Measurements from ENCODE around the gene ESR1.
"Not testable (repeated sequence)": the region's sequence is repeated elsewhere in the genome, so short reads cannot be mapped to it uniquely, and the experiment has no call there.

ESR1 gene

GRCh38 chr6:151899796-151900195, 92.3 kb downstream of the ESR1 start:
- not testable (repeated sequence) for H3K27me3 ChIP-seq (ENCODE audit: control insufficient read depth in 1 of 2, insufficient read depth in 2 of 2, low read length in 2 of 2); H3K4me3 ChIP-seq (ENCODE audit: low read depth in 1 of 2, low read length in 2 of 2); H3K9me3 ChIP-seq (ENCODE audit: low read length); H3K36me3 ChIP-seq (ENCODE audit: insufficient read depth, low read length); H3K9ac ChIP-seq (ENCODE audit: low read length); H3K4me1 ChIP-seq (ENCODE audit: insufficient read depth, low read length); H3K27ac ChIP-seq (ENCODE audit: low read depth, low read length)

DNA sequence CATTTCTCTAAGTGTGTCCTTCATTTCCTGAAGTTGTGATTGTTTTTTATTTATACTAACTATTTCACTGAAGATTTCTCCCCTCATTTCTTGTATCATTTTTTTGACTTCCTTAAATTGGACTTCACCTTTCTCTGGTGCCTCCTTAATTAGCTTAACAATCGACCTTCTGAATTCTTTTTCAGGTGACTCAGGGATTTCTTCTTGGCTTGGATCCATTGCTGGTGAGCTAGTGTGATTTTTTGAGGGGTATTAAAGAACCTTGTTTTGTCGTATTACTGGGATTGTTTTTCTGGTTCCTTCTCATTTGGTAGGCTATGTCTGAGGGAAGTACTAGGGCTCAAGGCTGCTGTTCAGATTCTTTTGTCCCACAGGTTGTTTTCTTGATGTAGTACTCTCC, 92.8 kb downstream of the ESR1 start:
- no peak overlapping the region for H3K9ac ChIP-seq (ENCODE audit: low read length)
- H3K36me3 ChIP-seq (ENCODE audit: insufficient read depth, low read length), result no peaks in the 10 kb centered on the region
- H3K4me3 ChIP-seq (ENCODE audit: low read depth in 1 of 2, low read length in 2 of 2), result no peak overlapping the region
- H3K9me3 ChIP-seq (ENCODE audit: low read length), result no peaks in the 10 kb centered on the region
- no peaks in the 10 kb centered on the region for H3K4me1 ChIP-seq (ENCODE audit: insufficient read depth, low read length)
- no peaks in the 10 kb centered on the region for H3K27me3 ChIP-seq (ENCODE audit: control insufficient read depth in 1 of 2, insufficient read depth in 2 of 2, low read length in 2 of 2)
- no peak overlapping the region for H3K27ac ChIP-seq (ENCODE audit: low read depth, low read length)

DNA sequence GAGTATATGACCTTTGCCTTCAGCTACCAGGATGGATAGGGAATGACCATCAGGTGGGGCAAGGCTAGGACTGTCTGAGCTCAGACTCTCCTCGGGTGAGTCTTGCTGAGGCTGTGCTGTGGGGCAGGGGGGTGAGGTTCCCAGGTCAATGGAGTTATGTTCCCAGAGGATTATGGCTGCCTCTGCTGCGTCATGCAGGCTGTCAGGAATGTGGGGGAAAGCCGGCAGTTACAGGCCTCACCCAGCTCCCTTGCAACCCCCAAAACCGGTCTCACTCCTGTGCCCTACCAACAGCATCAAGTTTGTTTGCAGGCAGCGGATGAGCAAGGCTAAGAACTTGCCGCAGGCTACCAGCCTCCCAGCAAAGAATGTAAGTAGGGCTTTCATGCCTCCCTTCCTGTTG, 93.5 kb downstream of the ESR1 start:
- Histone ChIP-seq H3K4me1 (ENCODE audit: insufficient read depth, low read length) (no peaks in the 10 kb centered on the region), H3K9ac (ENCODE audit: low read length) (no peak overlapping the region), H3K4me3 (ENCODE audit: low read depth in 1 of 2, low read length in 2 of 2) (no peak overlapping the region), H3K27ac (ENCODE audit: low read depth, low read length) (no peak overlapping the region), H3K9me3 (ENCODE audit: low read length) (no peaks in the 10 kb centered on the region), H3K27me3 (ENCODE audit: control insufficient read depth in 1 of 2, insufficient read depth in 2 of 2, low read length in 2 of 2) (no peaks in the 10 kb centered on the region), H3K36me3 (ENCODE audit: insufficient read depth, low read length) (no peaks in the 10 kb centered on the region)

DNA sequence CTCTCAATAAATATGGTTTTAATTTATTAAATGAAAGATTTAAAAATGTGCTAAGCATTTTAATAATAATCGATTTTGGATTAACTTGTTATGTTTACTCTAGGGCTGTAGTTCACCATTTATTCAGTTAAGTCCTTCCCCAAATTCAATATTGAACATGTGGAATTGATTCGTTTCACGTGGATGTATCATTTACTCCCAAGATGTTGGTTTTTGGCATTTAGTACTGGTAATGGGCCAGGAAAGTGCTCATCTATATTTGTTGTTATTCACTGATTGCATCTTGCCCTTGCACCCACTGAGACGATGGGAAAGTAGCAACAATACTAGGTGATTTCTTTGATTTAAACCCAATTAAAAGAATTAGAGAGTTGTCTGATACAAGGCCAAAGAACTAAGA, 97.1 kb downstream of the ESR1 start:
- no peaks in the 10 kb centered on the region for H3K27me3 ChIP-seq (ENCODE audit: control insufficient read depth in 1 of 2, insufficient read depth in 2 of 2, low read length in 2 of 2)

GRCh38 chr6:151905072-151905471, 97.6 kb downstream of the ESR1 start:
- Histone ChIP-seq H3K27ac (ENCODE audit: low read depth, low read length) (no peak overlapping the region), H3K9ac (ENCODE audit: low read length) (no peak overlapping the region), H3K9me3 (ENCODE audit: low read length) (no peaks in the 10 kb centered on the region), H3K27me3 (ENCODE audit: control insufficient read depth in 1 of 2, insufficient read depth in 2 of 2, low read length in 2 of 2) (no peaks in the 10 kb centered on the region), H3K36me3 (ENCODE audit: insufficient read depth, low read length) (no peaks in the 10 kb centered on the region), H3K4me3 (ENCODE audit: low read depth in 1 of 2, low read length in 2 of 2) (no peak overlapping the region), H3K4me1 (ENCODE audit: insufficient read depth, low read length) (no peaks in the 10 kb centered on the region)

More for the DNA sequence above, 97.1 kb downstream of the ESR1 start:
- Histone ChIP-seq H3K4me1 (ENCODE audit: insufficient read depth, low read length) (no peaks in the 10 kb centered on the region), H3K9me3 (ENCODE audit: low read length) (no peaks in the 10 kb centered on the region), H3K36me3 (ENCODE audit: insufficient read depth, low read length) (no peaks in the 10 kb centered on the region), H3K9ac (ENCODE audit: low read length) (no peak overlapping the region), H3K27ac (ENCODE audit: low read depth, low read length) (no peak overlapping the region), H3K4me3 (ENCODE audit: low read depth in 1 of 2, low read length in 2 of 2) (no peak overlapping the region)

GRCh38 chr6:151905854-151906253, 98.4 kb downstream of the ESR1 start:
- Histone ChIP-seq H3K36me3 (ENCODE audit: insufficient read depth, low read length) (no peaks in the 10 kb centered on the region), H3K9me3 (ENCODE audit: low read length) (no peaks in the 10 kb centered on the region), H3K4me1 (ENCODE audit: insufficient read depth, low read length) (no peaks in the 10 kb centered on the region), H3K27me3 (ENCODE audit: control insufficient read depth in 1 of 2, insufficient read depth in 2 of 2, low read length in 2 of 2) (no peaks in the 10 kb centered on the region), H3K27ac (ENCODE audit: low read depth, low read length) (no peak overlapping the region), H3K4me3 (ENCODE audit: low read depth in 1 of 2, low read length in 2 of 2) (no peak overlapping the region), H3K9ac (ENCODE audit: low read length) (no peak overlapping the region)

DNA sequence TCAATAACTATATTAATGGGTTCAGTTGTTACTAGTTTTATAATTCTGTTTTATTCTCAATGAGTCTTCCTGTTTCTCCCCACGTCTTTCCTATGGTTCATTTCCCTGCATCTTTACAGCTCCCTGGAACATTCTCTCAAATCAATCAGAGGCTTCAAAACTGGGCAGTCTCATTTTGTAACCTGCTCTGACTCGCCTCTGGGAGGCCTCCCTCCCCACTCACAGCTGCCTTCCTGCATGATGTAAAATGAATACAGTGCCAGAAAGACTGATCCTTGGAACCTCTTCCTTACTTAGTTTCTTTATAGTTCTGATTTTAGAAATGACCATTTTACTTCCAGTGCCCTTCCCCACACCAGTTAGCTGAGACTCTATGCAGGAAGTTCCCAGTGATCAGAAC, 103.9 kb downstream of the ESR1 start:
- H3K27ac ChIP-seq (ENCODE audit: low read depth, low read length), result no peak overlapping the region
- no peaks in the 10 kb centered on the region for H3K9me3 ChIP-seq (ENCODE audit: low read length)
- H3K4me3 ChIP-seq (ENCODE audit: low read depth in 1 of 2, low read length in 2 of 2), result no peak overlapping the region
- no peaks in the 10 kb centered on the region for H3K27me3 ChIP-seq (ENCODE audit: control insufficient read depth in 1 of 2, insufficient read depth in 2 of 2, low read length in 2 of 2)
- H3K4me1 ChIP-seq (ENCODE audit: insufficient read depth, low read length), result no peaks in the 10 kb centered on the region
- no peaks in the 10 kb centered on the region for H3K36me3 ChIP-seq (ENCODE audit: insufficient read depth, low read length)
- no peak overlapping the region for H3K9ac ChIP-seq (ENCODE audit: low read length)

DNA sequence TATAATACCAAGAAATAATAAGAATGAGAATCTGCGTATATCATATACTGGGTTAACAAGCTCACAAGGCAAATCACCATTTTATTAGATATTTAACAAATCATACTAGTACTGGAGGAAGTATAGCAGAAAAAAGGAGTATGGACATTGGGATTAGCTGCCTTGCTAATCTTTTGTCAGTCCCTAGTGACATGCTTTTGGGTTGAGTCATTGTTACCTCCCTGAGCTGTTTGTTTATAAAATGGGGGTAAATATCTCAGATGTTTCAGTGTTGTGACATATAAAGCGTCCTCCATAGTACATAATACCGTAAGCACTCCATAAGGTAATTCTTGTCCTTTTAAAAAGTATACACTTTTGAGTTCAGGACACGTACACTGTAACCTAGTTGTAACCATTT, 107.0 kb downstream of the ESR1 start:
- Histone ChIP-seq H3K4me1 (ENCODE audit: insufficient read depth, low read length) (no peaks in the 10 kb centered on the region), H3K27me3 (ENCODE audit: control insufficient read depth in 1 of 2, insufficient read depth in 2 of 2, low read length in 2 of 2) (no peaks in the 10 kb centered on the region), H3K36me3 (ENCODE audit: insufficient read depth, low read length) (no peaks in the 10 kb centered on the region), H3K9me3 (ENCODE audit: low read length) (no peaks in the 10 kb centered on the region), H3K4me3 (ENCODE audit: low read depth in 1 of 2, low read length in 2 of 2) (no peak overlapping the region), H3K9ac (ENCODE audit: low read length) (no peak overlapping the region), H3K27ac (ENCODE audit: low read depth, low read length) (no peak overlapping the region)

DNA sequence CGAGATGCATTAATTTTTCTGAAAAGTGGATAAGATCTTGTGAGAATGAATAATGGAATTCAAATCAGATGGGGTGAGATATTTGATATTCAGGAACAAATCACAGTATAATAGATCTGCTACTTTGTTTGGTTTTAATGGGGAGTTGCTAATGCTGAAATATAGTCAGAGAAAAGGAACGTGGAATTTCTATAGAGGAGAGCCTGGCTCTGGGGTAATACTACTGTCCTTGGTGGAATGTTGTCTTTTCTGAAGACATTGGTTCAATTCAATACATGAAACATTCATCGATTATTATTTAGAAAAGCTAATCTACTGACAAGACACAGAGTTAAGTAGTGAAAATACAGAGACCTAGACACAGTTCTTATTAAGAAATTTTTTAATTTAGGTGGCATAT, 108.6 kb downstream of the ESR1 start:
- H3K9me3 ChIP-seq (ENCODE audit: low read length), result no peaks in the 10 kb centered on the region
- H3K27ac ChIP-seq (ENCODE audit: low read depth, low read length), result no peak overlapping the region
- H3K9ac ChIP-seq (ENCODE audit: low read length), result no peak overlapping the region
- H3K36me3 ChIP-seq (ENCODE audit: insufficient read depth, low read length), result no peaks in the 10 kb centered on the region
- H3K27me3 ChIP-seq (ENCODE audit: control insufficient read depth in 1 of 2, insufficient read depth in 2 of 2, low read length in 2 of 2), result no peaks in the 10 kb centered on the region
- H3K4me3 ChIP-seq (ENCODE audit: low read depth in 1 of 2, low read length in 2 of 2), result no peak overlapping the region
- no peaks in the 10 kb centered on the region for H3K4me1 ChIP-seq (ENCODE audit: insufficient read depth, low read length)

GRCh38 chr6:151916680-151917164, 109.2 kb downstream of the ESR1 start:
- no peaks in the 10 kb centered on the region for H3K36me3 ChIP-seq (ENCODE audit: insufficient read depth, low read length)
- no peaks in the 10 kb centered on the region for H3K9me3 ChIP-seq (ENCODE audit: low read length)
- H3K4me3 ChIP-seq (ENCODE audit: low read depth in 1 of 2, low read length in 2 of 2), result no peak overlapping the region
- H3K27ac ChIP-seq (ENCODE audit: low read depth, low read length), result no peak overlapping the region
- no peak overlapping the region for H3K9ac ChIP-seq (ENCODE audit: low read length)
- no peaks in the 10 kb centered on the region for H3K4me1 ChIP-seq (ENCODE audit: insufficient read depth, low read length)
- H3K27me3 ChIP-seq (ENCODE audit: control insufficient read depth in 1 of 2, insufficient read depth in 2 of 2, low read length in 2 of 2), result no peaks in the 10 kb centered on the region

GRCh38 chr6:151917531-151918329, 110.2 kb downstream of the ESR1 start:
- Histone ChIP-seq H3K27ac (ENCODE audit: low read depth, low read length) (no peak overlapping the region), H3K36me3 (ENCODE audit: insufficient read depth, low read length) (no peaks in the 10 kb centered on the region), H3K4me3 (ENCODE audit: low read depth in 1 of 2, low read length in 2 of 2) (no peak overlapping the region), H3K27me3 (ENCODE audit: control insufficient read depth in 1 of 2, insufficient read depth in 2 of 2, low read length in 2 of 2) (no peaks in the 10 kb centered on the region), H3K9me3 (ENCODE audit: low read length) (no peaks in the 10 kb centered on the region), H3K9ac (ENCODE audit: low read length) (no peak overlapping the region), H3K4me1 (ENCODE audit: insufficient read depth, low read length) (no peaks in the 10 kb centered on the region)

DNA sequence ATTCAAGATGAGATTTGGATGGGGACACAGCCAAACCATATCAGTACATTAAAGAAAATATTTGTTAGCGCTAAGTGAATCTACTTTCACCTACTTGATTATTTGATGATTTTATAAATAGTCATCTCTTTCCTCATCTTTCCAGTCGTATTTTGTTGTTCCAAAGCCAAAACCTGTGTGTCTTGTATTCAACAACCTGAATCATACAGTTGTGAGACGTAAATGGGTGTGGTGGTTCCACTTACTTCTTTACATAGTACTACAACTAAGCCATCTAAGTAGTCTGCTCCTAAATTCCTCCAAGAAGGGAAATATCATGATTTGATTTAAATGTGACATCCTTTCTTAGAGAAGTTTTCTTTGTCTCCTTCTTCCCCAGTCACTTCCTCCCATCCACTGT, 132.8 kb downstream of the ESR1 start:
- Histone ChIP-seq H3K9ac (ENCODE audit: low read length) (no peak overlapping the region), H3K4me1 (ENCODE audit: insufficient read depth, low read length) (no peaks in the 10 kb centered on the region), H3K4me3 (ENCODE audit: low read depth in 1 of 2, low read length in 2 of 2) (no peak overlapping the region), H3K36me3 (ENCODE audit: insufficient read depth, low read length) (no peaks in the 10 kb centered on the region), H3K9me3 (ENCODE audit: low read length) (no peaks in the 10 kb centered on the region), H3K27ac (ENCODE audit: low read depth, low read length) (no peak overlapping the region), H3K27me3 (ENCODE audit: control insufficient read depth in 1 of 2, insufficient read depth in 2 of 2, low read length in 2 of 2) (no peaks in the 10 kb centered on the region)
